HepG2 (cell line): Measurements from ENCODE around the gene GPS2. TPM values are rescaled to one million over a fixed set of nuclear protein-coding genes. Genes with fewer than 3 reads are reported as not detected.

Source experiments
- ATAC-seq: fragments of 200-7000 bp; cut with Tn5 transposase; 3 replicates; pipeline ENCODE4 v1.9.1; 2020; ENCODE audit warnings: mild to moderate bottlenecking, moderate library complexity
- BruUV-seq: library from RNA; stranded (reverse); fragments of 400-500 nt; replicated peaks from 2 replicates; lab custom pipeline; 2021; lab: Mats Ljungman, UMichigan
- CTCF ChIA-PET: fragments of 300-600 bp; formaldehyde crosslinking; extraction: SDS; loops from one replicate; lab custom pipeline; 2021; ENCODE audit warnings: low total read pairs, inconsistent platforms, low intra/inter-chr PET ratio; lab: Yijun Ruan, JAX
- POLR2A ChIA-PET: fragments of 350-600 bp; sonication (Branson Sonifier 250); formaldehyde crosslinking; loops from one replicate; lab custom pipeline; 2020; ENCODE audit warnings: antibody characterized with exemption, inconsistent platforms; lab: Yijun Ruan, JAX
- DNase-seq: peaks from one replicate; pipeline ENCODE4 v3.0.0-alpha.2; 2015; ENCODE audit warnings: low spot score
- FAIRE-seq: peaks from 3 replicates; lab custom pipeline; 2011; peaks lifted over from hg19 to GRCh38; lab: Jason Lieb, UNC
- H2AFZ ChIP-seq: one replicate; pipeline ENCODE4 v1.6.1; 2011; ENCODE audit warnings: low read length, inconsistent platforms
- H3K27ac ChIP-seq: fragments of 300-600 bp; 3 replicates; pipeline ENCODE4 v1.8.0; 2011; ENCODE audit warnings: mixed run types, mild to moderate bottlenecking, mixed read lengths, low read length, inconsistent platforms; ENCODE audit not compliant: insufficient read depth; ENCODE audit errors: extremely low read length
- H3K27me3 ChIP-seq, 2 experiments: fragments of 200-600 bp in 1 of 2; 2 replicates in 1 of 2; 3 replicates in 1 of 2; pipeline versions ENCODE4 v1.6.0 to v1.8.0; 2011; ENCODE audit warnings: low read length in 2 of 2, mild to moderate bottlenecking in 2 of 2, moderate library complexity in 2 of 2, inconsistent platforms in 1 of 2; ENCODE audit not compliant: insufficient read depth in 2 of 2, control insufficient read depth in 1 of 2
- H3K36me3 ChIP-seq, 2 experiments: fragments of 200-600 bp in 1 of 2; replicated peaks in 1 of 2; 2 replicates in 1 of 2; 3 replicates in 1 of 2; pipeline versions ENCODE4 v1.5.1 to v1.8.0; 2011; ENCODE audit warnings: low read length in 2 of 2, inconsistent platforms in 1 of 2; ENCODE audit not compliant: insufficient read depth in 2 of 2, control insufficient read depth in 1 of 2
- H3K4me1 ChIP-seq: 2 replicates; pipeline ENCODE4 v1.5.1; 2012; ENCODE audit warnings: low read length, inconsistent platforms; ENCODE audit not compliant: insufficient read depth
- H3K4me2 ChIP-seq: 2 replicates; pipeline ENCODE4 v1.6.0; 2011; ENCODE audit warnings: low read depth, low read length, inconsistent platforms
- H3K4me3 ChIP-seq, 3 experiments: fragments of 200-600 bp in 1 of 3; sonication (generic), shearing (Covaris generic) in 1 of 3; replicated peaks in 1 of 3; 2 replicates each; pipeline ENCODE4 v1.5.1; 2011 to 2016; ENCODE audit warnings: low read length in 3 of 3, inconsistent platforms in 2 of 3, low read depth in 2 of 3, mild to moderate bottlenecking in 2 of 3, control low read depth in 1 of 3, mixed read lengths in 1 of 3; ENCODE audit not compliant: insufficient read depth in 1 of 3
- H3K79me2 ChIP-seq: one replicate; pipeline ENCODE4 v1.6.1; 2011; ENCODE audit warnings: low read length, inconsistent platforms; ENCODE audit not compliant: insufficient read depth
- H3K9ac ChIP-seq: 2 replicates; pipeline ENCODE4 v1.6.0; 2011; ENCODE audit warnings: mild to moderate bottlenecking, low read depth, low read length, inconsistent platforms; ENCODE audit not compliant: insufficient read depth
- H3K9me3 ChIP-seq: 2 replicates; pipeline ENCODE4 v1.5.1; 2012; ENCODE audit warnings: mild to moderate bottlenecking, low read length
- H4K20me1 ChIP-seq: 2 replicates; pipeline ENCODE4 v1.6.0; 2011; ENCODE audit warnings: inconsistent platforms, mild to moderate bottlenecking, low read length, moderate library complexity; ENCODE audit not compliant: insufficient read depth
- IRX3 ChIP-seq: sonication (generic); formaldehyde crosslinking; IDR thresholded peaks from 2 replicates; pipeline ENCODE4 v1.8.1; 2023; ENCODE audit warnings: mild to moderate bottlenecking, low read depth, missing genetic modification reagents, borderline replicate concordance
- KDM2A ChIP-seq: sonication (generic); formaldehyde crosslinking; IDR thresholded peaks from 2 replicates; pipeline ENCODE4 v1.4.0; 2020; ENCODE audit warnings: low read depth, missing genetic modification reagents, borderline replicate concordance
- MTA1 ChIP-seq: sonication (generic); formaldehyde crosslinking; IDR thresholded peaks from 2 replicates; pipeline ENCODE4 v1.4.0; 2020; ENCODE audit warnings: missing genetic modification reagents, mild to moderate bottlenecking, borderline replicate concordance
- MYNN ChIP-seq: sonication (generic); formaldehyde crosslinking; IDR thresholded peaks from 2 replicates; pipeline ENCODE4 v1.4.0; 2020; ENCODE audit warnings: mild to moderate bottlenecking, low read depth, missing genetic modification reagents
- NFKBIZ ChIP-seq: IDR thresholded peaks from 2 replicates; pipeline ENCODE4 v1.6.1; 2018; ENCODE audit warnings: missing genetic modification reagents, missing compliant biosample characterization
- PAX8 ChIP-seq: sonication (generic); formaldehyde crosslinking; IDR thresholded peaks from 2 replicates; pipeline ENCODE4 v1.8.0; 2022; ENCODE audit warnings: mild to moderate bottlenecking, missing genetic modification reagents, borderline replicate concordance
- PHF8 ChIP-seq: sonication (generic); formaldehyde crosslinking; IDR thresholded peaks from 2 replicates; pipeline ENCODE4 v1.5.0; 2020; ENCODE audit warnings: missing genetic modification reagents
- SMARCE1 ChIP-seq: fragments of 450-650 bp; IDR thresholded peaks from 2 replicates; pipeline ENCODE4 v1.6.1; 2017; ENCODE audit warnings: borderline replicate concordance
- SUZ12 ChIP-seq: fragments of 150-350 bp; IDR thresholded peaks from 2 replicates; pipeline ENCODE4 v1.6.1; 2014; ENCODE audit warnings: low read depth, low read length
- ZFP82 ChIP-seq: sonication (generic); formaldehyde crosslinking; IDR thresholded peaks from 2 replicates; pipeline ENCODE4 v1.5.1; 2020; ENCODE audit warnings: mild to moderate bottlenecking, missing genetic modification reagents, borderline replicate concordance
- ZNF292 ChIP-seq: sonication (generic); formaldehyde crosslinking; IDR thresholded peaks from 2 replicates; pipeline ENCODE4 v1.8.1; 2022; ENCODE audit warnings: mild to moderate bottlenecking, low read depth, missing genetic modification reagents, borderline replicate concordance
- ZNF337 ChIP-seq: sonication (generic); formaldehyde crosslinking; IDR thresholded peaks from 2 replicates; pipeline ENCODE4 v1.5.1; 2020; ENCODE audit warnings: missing genetic modification reagents, low read depth, mild to moderate bottlenecking, borderline replicate concordance
- ZNF768 ChIP-seq: sonication (generic); formaldehyde crosslinking; IDR thresholded peaks from 2 replicates; pipeline ENCODE4 v1.4.0; 2020; ENCODE audit warnings: missing genetic modification reagents
- ZNF883 ChIP-seq: sonication (generic); formaldehyde crosslinking; IDR thresholded peaks from 2 replicates; pipeline ENCODE4 v1.5.1; 2020; ENCODE audit warnings: mild to moderate bottlenecking, missing genetic modification reagents; ENCODE audit errors: not compliant biosample characterization
- WGBS: methylation state at CpG from one replicate; pipeline ENCODE4 v1.1.6; 2017; ENCODE audit warnings: low lambda C conversion rate; 5-methylcytosine and 5-hydroxymethylcytosine counted together
- in situ Hi-C: cut with HindIII; loops from 2 replicates; pipeline ENCODE4 v1.10.0; 2017; ENCODE audit warnings: low pct_unique_long_range_greater_than_20kb; ENCODE audit not compliant: extremely low pct_ligation_motif_present
- intact Hi-C: fragments of 100-400 bp; cut with micrococcal nuclease; formaldehyde crosslinking; loops from one replicate; pipeline ENCODE4 v1.10.0; 2022; ENCODE audit not compliant: unreplicated experiment
- polyA plus RNA-seq, 8 experiments: library from polyadenylated mRNA; depleted of rRNA in 3 of 8; stranded (reverse) in 7 of 8; unstranded in 1 of 8; fragments of >200 nt; fragmentation: Illumina TruSeq in 4 of 8; extraction: Trizol in 4 of 8; gene quantifications; 2 replicates each; pipeline versions ENCODE4 v1.2.1 to v1.2.3, GENCODE V29; 2011 to 2016; ENCODE audit warnings: low read depth in 4 of 8, missing spikeins in 1 of 8, mixed read lengths in 1 of 8; ENCODE audit not compliant: insufficient read depth in 1 of 8
- total RNA-seq, 5 experiments: library from RNA; depleted of rRNA; stranded (reverse); fragments of >200 nt; fragmentation: Illumina TruSeq; extraction: Trizol; gene quantifications; 2 replicates each; pipeline ENCODE4 v1.2.3, GENCODE V29; 2016; ENCODE audit warnings: low read depth in 1 of 5
- TF ChIP-seq, protein P1 (sequence below): sonication (generic); formaldehyde crosslinking; IDR thresholded peaks from 2 replicates; pipeline ENCODE4 v1.4.0; 2020; ENCODE audit warnings: missing genetic modification reagents

The GPS2 gene
- total and polyA plus RNA-seq, 2 of the 13 experiments (the other 11 are each of a cell fraction or from before 2014, with no cell fraction given), result 58.0 to 59.4 TPM

DNA sequence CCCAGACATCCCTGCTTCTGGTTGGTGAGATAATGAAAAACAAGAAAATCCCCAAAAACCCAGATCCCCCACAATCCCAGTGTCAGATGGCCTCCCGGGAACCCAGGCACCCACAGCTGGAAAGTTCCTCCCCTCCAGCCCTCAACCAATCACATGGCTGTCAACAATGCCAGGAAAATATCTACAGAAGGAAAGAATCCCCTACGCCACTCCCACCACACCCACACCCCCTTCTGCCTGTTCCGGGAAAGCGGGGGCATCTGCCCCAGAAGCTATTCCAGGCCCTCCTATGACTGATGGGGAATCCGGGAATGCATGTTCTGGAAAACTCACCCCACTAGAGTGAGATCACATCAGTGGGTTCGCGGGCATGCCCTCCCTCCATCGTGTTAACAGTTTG lies 41.6 kb upstream of the GPS2 start:
- CTCF ChIA-PET, result interaction anchor here (0.7 to 2.0 kb wide), 2 partner anchors 80 to 89 kb away, joined by 3 to 11 read pairs; partner anchors contain the start of gene CHRNB1
- POLR2A ChIA-PET, result interaction anchor here (0.9 to 1.6 kb wide), 2 partner anchors 122 to 201 kb away, joined by 3 to 4 read pairs; partner anchors contain the start of gene ZBTB4
- 39% methylated on average over 7 of the region's 8 CpGs for WGBS

More for the DNA sequence above, 41.6 kb upstream of the GPS2 start:
- no peaks in the 10 kb centered on the region for H3K79me2 ChIP-seq
- intact Hi-C loops, result loop anchor here (5.0 to 10.0 kb wide), 4 partner anchors 46 to 208 kb away; partner anchors contain the start of genes POLR2A, SENP3, SLC35G6 and TMEM256
- H3K4me3 ChIP-seq, result no peak overlapping the region
- BruUV-seq, result no TSS peak
- DNase-seq (no peak), ATAC-seq (no peak), FAIRE-seq (no peak)
- no peaks in the 10 kb centered on the region for H3K36me3 ChIP-seq
- H3K27ac ChIP-seq, result no peak overlapping the region
- no peaks in the 10 kb centered on the region for H3K9me3 ChIP-seq
- H2AFZ ChIP-seq, result no peak overlapping the region
- no peaks in the 10 kb centered on the region for H4K20me1 ChIP-seq
- TF ChIP-seq, protein P1, sequence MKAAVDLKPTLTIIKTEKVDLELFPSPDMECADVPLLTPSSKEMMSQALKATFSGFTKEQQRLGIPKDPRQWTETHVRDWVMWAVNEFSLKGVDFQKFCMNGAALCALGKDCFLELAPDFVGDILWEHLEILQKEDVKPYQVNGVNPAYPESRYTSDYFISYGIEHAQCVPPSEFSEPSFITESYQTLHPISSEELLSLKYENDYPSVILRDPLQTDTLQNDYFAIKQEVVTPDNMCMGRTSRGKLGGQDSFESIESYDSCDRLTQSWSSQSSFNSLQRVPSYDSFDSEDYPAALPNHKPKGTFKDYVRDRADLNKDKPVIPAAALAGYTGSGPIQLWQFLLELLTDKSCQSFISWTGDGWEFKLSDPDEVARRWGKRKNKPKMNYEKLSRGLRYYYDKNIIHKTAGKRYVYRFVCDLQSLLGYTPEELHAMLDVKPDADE, result no peak
- TF ChIP-seq SMARCE1, result no peak
- TF ChIP-seq PAX8 (CRISPR knock-in tag), result no peak
- no peak for TF ChIP-seq MTA1 (CRISPR knock-in tag)
- no peak for TF ChIP-seq ZNF883 (CRISPR knock-in tag)
- TF ChIP-seq ZNF337 (CRISPR knock-in tag), result no peak
- TF ChIP-seq KDM2A, result no peak
- TF ChIP-seq ZFP82, result no peak
- no peak for TF ChIP-seq ZNF768 (CRISPR knock-in tag)
- no peak for TF ChIP-seq ZNF292 (CRISPR knock-in tag)
- TF ChIP-seq IRX3 (CRISPR knock-in tag), result no peak
- no peak for TF ChIP-seq PHF8 (CRISPR knock-in tag)
- TF ChIP-seq SUZ12, result no peak
- no peak for TF ChIP-seq MYNN (CRISPR knock-in tag)
- TF ChIP-seq NFKBIZ (CRISPR knock-in tag), result no peak
- in situ Hi-C loops, result loop anchor here (5.0 kb wide), 1 partner anchor 81 kb away; the partner anchor contains the start of genes FGF11 and TMEM102
- H3K4me2 ChIP-seq, result no peak overlapping the region
- peaks cover 26% of the 10 kb centered on the region for H3K4me1 ChIP-seq
- peaks cover 0 to 11% of the 10 kb centered on the region in 2 experiments; a peak in 1 of 5 replicates for H3K27me3 ChIP-seq
- H3K9ac ChIP-seq, result no peak overlapping the region
